NCI-H2171 treated with DMSO at 0.1 percent for 48 hours (cell line): ENCODE data around the gene CCT7.
A peak's percentile ranks its signal among the peaks of the same experiment; 100 is the strongest.

Experiments used
- DNase-seq: peaks from one replicate; lab custom pipeline; 2025; lab: John Stamatoyannopoulos, UW

CCT7 gene

DNA sequence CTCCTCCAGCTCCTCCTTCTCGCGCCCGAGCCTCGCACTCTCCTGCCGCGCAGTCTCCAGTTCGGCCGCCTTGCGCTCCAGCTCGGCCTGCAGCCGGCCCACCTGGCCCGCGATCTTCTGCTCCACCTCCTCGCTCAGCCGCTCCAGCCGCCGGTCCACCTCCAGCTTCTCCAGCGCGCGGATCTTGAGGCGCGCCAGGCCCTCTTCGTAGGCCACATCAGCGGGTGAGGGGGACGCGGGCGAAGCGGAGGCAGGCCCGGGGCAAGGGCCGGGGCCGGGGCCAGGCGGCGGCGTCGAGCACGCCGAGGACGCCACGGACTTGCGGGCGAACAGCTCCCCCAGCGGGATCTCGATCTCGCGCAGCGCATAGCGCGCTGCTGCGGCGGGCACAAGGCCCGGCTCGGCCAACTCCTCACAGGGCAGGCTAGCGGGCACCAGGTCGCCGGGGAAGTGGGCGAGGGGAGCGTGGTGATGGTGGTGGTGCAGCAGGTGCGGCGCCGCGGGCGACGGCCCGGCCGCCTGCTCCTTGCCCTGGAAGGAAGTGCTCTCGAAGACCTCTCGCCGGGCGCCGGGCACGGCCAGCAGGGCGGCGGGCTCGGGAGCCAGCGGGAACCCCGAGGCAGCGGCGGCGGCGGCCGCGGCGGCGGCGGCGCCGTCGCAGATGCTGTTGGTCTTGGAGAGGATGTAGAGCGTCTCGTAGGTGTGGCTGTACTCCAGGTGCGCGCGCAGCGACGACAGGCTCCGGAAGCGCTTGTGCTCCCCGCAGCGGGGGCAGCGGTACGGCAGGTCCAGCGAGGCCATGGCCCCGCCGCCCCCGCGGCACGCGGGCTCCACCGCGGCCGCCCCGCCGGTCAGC, 35.0 kb downstream of the CCT7 start:
- DNase-seq = peak; percentile 88

GRCh38 chr2:73269686-73270465, 35.8 kb downstream of the CCT7 start:
- no peak for DNase-seq

GRCh38 chr2:73272270-73272669, 38.2 kb downstream of the CCT7 start:
- no peak for DNase-seq

DNA sequence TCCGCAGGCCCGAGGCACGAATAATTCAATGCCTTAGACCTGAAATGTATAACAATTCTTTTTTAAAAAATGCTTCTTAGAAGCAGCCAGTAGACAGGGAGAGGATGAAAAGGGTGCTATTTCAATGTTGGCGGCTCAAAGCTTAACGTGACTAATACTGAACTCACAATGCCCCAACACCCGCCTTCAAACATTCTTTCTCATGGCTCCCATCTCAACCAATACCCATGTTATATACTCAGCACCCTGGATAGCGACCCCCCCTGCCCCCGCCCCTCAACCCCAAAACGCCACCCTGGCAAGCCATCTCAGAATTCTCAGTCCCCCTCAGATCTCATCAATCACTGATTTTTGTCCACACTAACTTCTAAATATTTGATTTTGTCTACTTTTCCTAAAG, 45.7 kb downstream of the CCT7 start:
- DNase-seq = no peak

DNA sequence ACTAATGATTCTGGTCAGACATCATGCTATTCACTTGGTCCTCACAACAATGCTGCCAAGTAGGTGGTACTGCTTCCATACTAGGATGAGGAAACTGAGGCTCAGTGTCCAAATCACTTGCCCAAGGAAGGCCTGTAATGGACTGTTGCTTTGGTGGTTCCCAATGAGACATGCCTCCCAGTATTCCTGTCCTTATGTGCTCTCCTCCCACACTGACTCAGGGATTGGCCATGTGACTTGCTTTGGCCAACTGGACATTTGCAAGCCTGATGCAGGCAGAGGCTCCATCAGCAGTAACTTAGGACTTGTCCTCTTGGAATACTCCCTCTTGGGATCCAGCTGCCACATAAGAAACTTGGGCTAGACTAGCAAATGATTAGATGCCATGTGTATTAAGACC, 47.1 kb downstream of the CCT7 start:
- DNase-seq = no peak

- DNase-seq = no peak
Measured at GRCh38 chr2:73282924-73283544, 48.9 kb downstream of the CCT7 start.

GRCh38 chr2:73283545-73284295, 49.6 kb downstream of the CCT7 start:
- peak; percentile 20 for DNase-seq

- peak; percentile 74 for DNase-seq
Measured at GRCh38 chr2:73284296-73285158, 50.4 kb downstream of the CCT7 start, which contains the start of gene FBXO41. FBXO41 (minus strand) TSS chr2:73284478; CDS start chr2:73269630, 14,848 bp downstream.

- DNase-seq = no peak
Measured at GRCh38 chr2:73285159-73285739, 51.1 kb downstream of the CCT7 start.

DNA sequence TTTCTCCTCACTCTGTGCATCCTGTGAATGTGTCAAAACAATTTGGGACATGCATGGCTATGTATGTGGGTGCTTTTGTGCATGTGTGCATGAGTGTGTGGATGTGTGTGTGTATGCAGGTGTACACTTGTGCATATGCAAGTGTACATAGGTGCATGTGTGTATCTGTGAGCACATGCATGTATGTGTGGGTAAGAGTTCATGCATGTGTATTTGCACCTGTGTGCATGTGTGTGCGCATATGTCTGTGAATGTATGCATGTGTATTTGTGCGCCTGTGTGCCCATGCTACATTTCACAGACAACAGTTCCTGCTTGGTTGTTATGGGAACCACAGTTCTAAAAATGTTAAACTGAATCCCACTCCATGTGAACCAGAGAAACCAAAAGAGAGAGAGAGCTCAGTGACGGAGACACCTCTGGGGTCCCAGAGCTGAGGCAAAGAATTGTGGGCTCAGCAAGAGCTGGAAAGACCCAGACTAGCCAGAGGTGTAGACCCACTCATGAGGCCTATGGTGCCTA, 52.1 kb downstream of the CCT7 start:
- no peak for DNase-seq

- no peak for DNase-seq
Measured at GRCh38 chr2:73289304-73289703, 55.2 kb downstream of the CCT7 start.

- DNase-seq = peak; percentile 68
Measured at GRCh38 chr2:73290049-73290839, 56.1 kb downstream of the CCT7 start.

DNA sequence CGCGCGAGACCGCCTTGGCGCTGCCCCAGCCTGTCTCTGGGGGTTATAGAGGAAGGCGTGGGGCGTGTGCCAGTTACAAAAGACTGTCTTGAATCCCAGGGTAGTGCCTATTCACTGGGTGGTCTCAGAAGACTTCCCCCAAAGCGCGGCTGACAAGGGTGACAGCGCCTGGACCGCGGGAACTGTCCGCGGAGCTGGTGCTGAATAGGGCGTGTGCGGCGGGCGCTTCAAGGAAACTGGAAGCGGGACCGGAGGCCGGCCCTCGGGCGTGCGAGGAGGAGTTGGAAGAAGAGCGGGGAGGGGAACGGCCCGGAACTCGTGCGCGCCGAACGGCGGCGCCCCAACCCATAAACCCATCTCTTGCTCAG, 57.0 kb downstream of the CCT7 start:
- no peak for DNase-seq

- no peak for DNase-seq
Measured at GRCh38 chr2:73291461-73292315, 57.6 kb downstream of the CCT7 start.

DNA sequence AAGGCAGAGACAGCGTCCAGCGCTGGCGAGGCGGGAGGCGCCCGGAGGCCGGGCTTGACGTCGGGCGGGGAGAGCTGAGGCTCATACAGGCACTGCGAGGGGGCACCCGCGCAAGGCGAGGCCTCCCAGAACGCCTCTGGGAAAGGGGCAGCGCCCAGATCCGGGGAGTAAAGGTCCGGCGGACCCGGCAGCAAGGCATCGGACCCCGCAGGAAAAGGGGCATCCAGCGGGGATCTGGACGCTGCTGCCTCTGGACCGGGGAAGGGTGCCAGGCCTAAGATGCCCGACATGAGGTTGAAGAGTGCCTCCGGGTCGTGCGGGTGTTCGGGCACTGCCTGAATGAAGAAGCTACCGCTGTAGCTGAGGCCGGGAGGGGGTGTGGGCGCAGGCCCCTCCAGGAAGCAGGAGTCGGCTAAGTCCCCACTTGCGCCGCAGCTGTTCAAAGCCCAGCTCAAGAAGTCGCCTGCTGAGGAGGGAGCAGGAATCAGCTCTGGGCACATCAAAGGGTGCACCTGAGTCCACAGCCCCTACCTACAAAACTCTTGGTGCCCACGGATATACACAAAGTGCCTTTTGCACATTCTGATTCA, 58.3 kb downstream of the CCT7 start:
- DNase-seq = no peak

GRCh38 chr2:73292906-73293533, 58.9 kb downstream of the CCT7 start:
- no peak for DNase-seq

DNA sequence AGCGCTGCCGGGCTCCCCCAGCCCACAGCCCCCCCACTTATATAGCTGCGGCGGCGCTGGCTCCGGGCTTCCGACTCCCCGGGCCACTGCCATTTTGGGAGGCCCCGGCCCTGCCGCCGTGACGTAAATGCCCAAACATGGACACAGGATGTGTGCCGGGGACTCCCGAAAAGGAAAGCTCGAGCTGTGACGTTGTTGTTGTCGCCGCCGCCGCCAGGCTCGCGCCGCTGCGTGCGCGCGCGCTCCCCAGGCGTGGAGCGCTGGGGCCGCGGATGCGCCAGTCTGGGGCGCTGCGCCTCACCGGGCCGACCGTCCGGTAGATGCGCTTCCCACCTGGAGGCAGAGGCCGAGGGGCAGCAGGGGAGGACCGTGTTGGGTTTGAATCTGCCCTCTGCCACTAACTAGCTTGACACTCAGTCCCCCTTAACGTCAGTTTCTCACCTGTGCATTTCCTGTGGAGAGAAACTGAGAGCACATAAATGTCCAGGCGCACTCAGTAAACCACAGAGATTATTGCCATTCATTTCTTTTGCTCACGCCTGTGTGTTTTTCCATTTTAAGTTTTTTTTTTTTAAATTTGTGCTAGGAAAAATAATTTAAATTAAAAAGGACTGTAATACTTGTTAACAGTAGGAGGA, 59.5 kb downstream of the CCT7 start, which contains the start of gene EGR4:
EGR4 (minus strand) TSS at position 15 of the 638 bp plus-strand sequence. CDS start 231 bp downstream, outside the sequence.
- peak; percentile 85 for DNase-seq
